HL-60 (cell line): ENCODE measurements around the gene ZNF792.

ENCODE experiments used
- CTCF ChIP-seq: IDR thresholded peaks from one replicate; pipeline ENCODE4 v1.5.1; 2011; ENCODE audit warnings: low read length, control low read depth, inconsistent platforms; ENCODE audit not compliant: insufficient read depth
- POLR2AphosphoS5 ChIP-seq: IDR thresholded peaks from 2 replicates; pipeline ENCODE4 v1.6.1; 2012; ENCODE audit warnings: low read depth
- SPI1 ChIP-seq: IDR thresholded peaks from 2 replicates; pipeline ENCODE4 v1.6.1; 2012; ENCODE audit warnings: low read depth, mild to moderate bottlenecking, borderline replicate concordance

GRCh38 chr19:34964598-34964997 is 569 bp upstream of the ZNF792 start:
- TF ChIP-seq CTCF (no peak), POLR2AphosphoS5 (no peak), SPI1 (no peak)
